ENCODE results near the gene FARS2.

DNA sequence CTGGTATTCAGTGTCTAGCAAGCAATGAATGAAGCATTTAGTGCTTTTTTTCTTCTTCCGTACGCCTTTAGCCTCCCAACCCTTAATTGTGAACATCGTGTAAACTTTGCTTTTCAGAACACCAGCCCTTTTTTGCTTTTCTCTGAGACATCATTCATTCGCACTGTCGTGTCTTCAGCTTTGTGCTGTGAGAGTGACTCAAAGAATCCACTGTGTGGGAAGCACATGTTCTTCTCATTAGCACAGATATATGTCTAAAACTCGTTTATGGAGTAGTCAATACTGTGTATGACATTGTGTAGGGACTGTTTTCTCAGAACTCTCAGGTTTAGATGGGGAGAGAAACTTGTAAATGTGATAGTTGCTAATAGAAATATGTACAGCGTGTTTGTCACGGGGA is 279.1 kb downstream of the FARS2 start:
- TF ChIP-seq, protein P1, sequence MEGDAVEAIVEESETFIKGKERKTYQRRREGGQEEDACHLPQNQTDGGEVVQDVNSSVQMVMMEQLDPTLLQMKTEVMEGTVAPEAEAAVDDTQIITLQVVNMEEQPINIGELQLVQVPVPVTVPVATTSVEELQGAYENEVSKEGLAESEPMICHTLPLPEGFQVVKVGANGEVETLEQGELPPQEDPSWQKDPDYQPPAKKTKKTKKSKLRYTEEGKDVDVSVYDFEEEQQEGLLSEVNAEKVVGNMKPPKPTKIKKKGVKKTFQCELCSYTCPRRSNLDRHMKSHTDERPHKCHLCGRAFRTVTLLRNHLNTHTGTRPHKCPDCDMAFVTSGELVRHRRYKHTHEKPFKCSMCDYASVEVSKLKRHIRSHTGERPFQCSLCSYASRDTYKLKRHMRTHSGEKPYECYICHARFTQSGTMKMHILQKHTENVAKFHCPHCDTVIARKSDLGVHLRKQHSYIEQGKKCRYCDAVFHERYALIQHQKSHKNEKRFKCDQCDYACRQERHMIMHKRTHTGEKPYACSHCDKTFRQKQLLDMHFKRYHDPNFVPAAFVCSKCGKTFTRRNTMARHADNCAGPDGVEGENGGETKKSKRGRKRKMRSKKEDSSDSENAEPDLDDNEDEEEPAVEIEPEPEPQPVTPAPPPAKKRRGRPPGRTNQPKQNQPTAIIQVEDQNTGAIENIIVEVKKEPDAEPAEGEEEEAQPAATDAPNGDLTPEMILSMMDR (conservative IDR thresholded peaks at IDR 0.05), result no peak
- no peak for TF ChIP-seq ZFX (IDR thresholded peaks at IDR 0.05)
